ENCODE results near the gene SFMBT1. TPM values are rescaled to one million over a fixed set of nuclear protein-coding genes. Genes with fewer than 3 reads are reported as not detected.

SFMBT1 gene
- polyA plus RNA-seq, 1 of the 3 experiments (the other 2 are of a cell fraction) = 0.72 TPM

GRCh38 chr3:52889901-52890300 lies 156.0 kb downstream of the SFMBT1 start (continued):
- TF ChIP-seq REST (IDR thresholded peaks at IDR 0.05; ENCODE audit: low read depth, low read length) (no peak), FOXM1 (IDR thresholded peaks at IDR 0.05; ENCODE audit: low read depth) (no peak), TCF12 (IDR thresholded peaks at IDR 0.05) (no peak), USF1 (IDR thresholded peaks at IDR 0.05; ENCODE audit: borderline replicate concordance, low read depth) (no peak)

GRCh38 chr3:52887166-52887565 lies 158.7 kb downstream of the SFMBT1 start:
- DNase-seq = no peak
- peaks cover 0 to 22% of the 10 kb centered on the region in 2 experiments; a peak in 2 of 4 replicates for H3K4me1 ChIP-seq (ENCODE audit: control insufficient read depth in 1 of 2, insufficient read depth in 2 of 2, low read depth in 1 of 2, low read length in 1 of 2)
- no peaks in the 10 kb centered on the region for H3K9me3 ChIP-seq
- H4K20me1 ChIP-seq (ENCODE audit: insufficient read depth) = no peaks in the 10 kb centered on the region
- peaks cover 6 to 10% of the 10 kb centered on the region in 2 experiments for H3K36me3 ChIP-seq (replicated peaks in 1 of 2; ENCODE audit: control insufficient read depth in 1 of 2, insufficient read depth in 2 of 2, low read length in 1 of 2)
- H3K4me3 ChIP-seq (ENCODE audit: low read depth in 2 of 2, low read length in 1 of 2) = no peak overlapping the region
- H3K27me3 ChIP-seq (ENCODE audit: insufficient read depth) = no peaks in the 10 kb centered on the region
- CTCF ChIA-PET = no interaction called here
- H3K9me2 ChIP-seq = no peaks in the 10 kb centered on the region
- TF ChIP-seq SIN3A (IDR thresholded peaks at IDR 0.05; ENCODE audit: borderline replicate concordance, low read depth, low read length) = no peak
- no peak for TF ChIP-seq USF2 (IDR thresholded peaks at IDR 0.05; ENCODE audit: borderline replicate concordance, low read depth, low read length)
- no peak for TF ChIP-seq CTCF (IDR thresholded peaks at IDR 0.05)
- TF ChIP-seq CHD2 (IDR thresholded peaks at IDR 0.05; ENCODE audit: low read length, partially characterized antibody) = no peak
- TF ChIP-seq GATA2 (CRISPR knock-in tag; IDR thresholded peaks at IDR 0.05) = no peak
- TF ChIP-seq TEAD4 (IDR thresholded peaks at IDR 0.05; ENCODE audit: borderline replicate concordance, insufficient read depth) = no peak
- TF ChIP-seq NRF1 (IDR thresholded peaks at IDR 0.05; ENCODE audit: low read depth, low read length) = no peak
- TF ChIP-seq MXI1 (IDR thresholded peaks at IDR 0.05; ENCODE audit: low read depth, low read length) = no peak
- no peak for TF ChIP-seq TAF1 (IDR thresholded peaks at IDR 0.05; ENCODE audit: borderline replicate concordance, low read depth, low read length)
- TF ChIP-seq MAX (IDR thresholded peaks at IDR 0.05; ENCODE audit: low read depth) = no peak
- no peak for TF ChIP-seq NFIC (IDR thresholded peaks at IDR 0.05; ENCODE audit: borderline replicate concordance)
- TF ChIP-seq EP300 (IDR thresholded peaks at IDR 0.05; ENCODE audit: borderline replicate concordance in 1 of 2, low read depth in 1 of 2, low read length in 1 of 2) = no peak
- no peak for TF ChIP-seq MEF2A (IDR thresholded peaks at IDR 0.05; ENCODE audit: borderline replicate concordance, low read depth)
- no peak for TF ChIP-seq YY1 (IDR thresholded peaks at IDR 0.05; ENCODE audit: low read depth)
- TF ChIP-seq ELF1 (IDR thresholded peaks at IDR 0.05) = no peak
- no peaks in the 10 kb centered on the region for H3F3A ChIP-seq (replicated peaks; ENCODE audit: insufficient read depth)
- H3K9ac ChIP-seq = no peak overlapping the region
- H3K4me2 ChIP-seq = no peak overlapping the region
- no peak overlapping the region for H2AFZ ChIP-seq (ENCODE audit: low read depth)
- H3K79me2 ChIP-seq (ENCODE audit: insufficient read depth) = peaks cover 3% of the 10 kb centered on the region
- H3K27ac ChIP-seq (ENCODE audit: low read depth in 2 of 2, low read length in 1 of 2) = no peak overlapping the region
- POLR2A ChIA-PET = no interaction called here
- 92% methylated on average over 4 of the region's 4 CpGs for WGBS (ENCODE audit: low lambda C conversion rate)
